ENCODE results near the gene GALNT2. TPM values are rescaled to one million over a fixed set of nuclear protein-coding genes. Genes with fewer than 3 reads are reported as not detected.

Gene GALNT2
- total and polyA plus RNA-seq, 10 of the 15 experiments (the other 5 are each of a cell fraction or from before 2014, with no cell fraction given): 0.52 to 27.7 (median 16.3) TPM

DNA sequence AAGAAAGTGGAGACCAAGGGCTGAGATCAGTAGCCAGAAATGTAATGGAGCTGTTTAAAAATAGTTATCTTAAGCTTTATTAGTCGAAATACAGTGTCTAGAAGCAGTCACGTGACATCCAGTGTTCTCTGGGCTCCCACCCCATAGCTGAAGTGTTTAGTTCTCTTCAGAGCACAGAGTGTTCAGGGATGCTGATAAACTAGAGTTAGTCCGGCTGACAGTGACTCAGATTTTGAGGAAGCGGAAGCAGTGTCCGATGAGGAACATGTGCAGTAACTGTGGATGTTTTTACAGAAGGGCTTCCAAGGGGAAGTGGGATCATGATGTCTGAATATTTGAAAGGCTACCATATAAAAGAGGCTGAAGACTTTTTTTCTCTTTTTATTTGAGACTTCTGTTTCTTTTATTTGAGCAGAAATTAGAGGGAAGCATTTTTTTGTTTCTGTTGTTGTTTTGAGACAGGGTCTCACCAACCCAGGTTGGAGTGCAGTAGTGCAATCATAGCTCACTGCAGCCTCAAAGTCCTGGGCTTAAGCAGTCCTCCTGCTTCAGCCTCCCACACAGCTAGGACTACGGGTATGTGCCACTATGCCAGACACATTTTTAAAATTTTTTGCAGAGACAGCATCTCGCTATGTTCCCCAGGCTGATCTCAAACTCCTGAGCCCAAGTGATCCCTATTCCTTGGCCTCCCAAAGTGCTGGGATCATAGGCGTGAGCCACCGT is 124.2 kb downstream of the GALNT2 start:
- ChIA-PET RAD21 (ENCODE audit: unreplicated experiment) (no interaction called here), SMC1A (ENCODE audit: uncharacterized antibody, unreplicated experiment) (interaction anchor here (1.2 to 1.7 kb wide), 2 partner anchors 12 to 21 kb away, joined by 4 read pairs; no protein-coding TSS in a partner anchor), POLR2A (no interaction called here), CTCF (interaction anchor here (1.2 kb wide), 1 partner anchor 11 kb away, joined by 5 read pairs; no protein-coding TSS in a partner anchor)
- WGBS (ENCODE audit: insufficient coverage, insufficient replicate concordance, low lambda C conversion rate, missing lambda C conversion rate): 86% methylated on average over 9 of the region's 9 CpGs
- in situ Hi-C loops (cut with MboI) (no loop called here), intact Hi-C loops (cut with micrococcal nuclease; ENCODE audit: unreplicated experiment) (no loop called here)
- Histone ChIP-seq H3K4me2 (ENCODE audit: control insufficient read depth, insufficient read depth) (no peak overlapping the region), H3K9ac (ENCODE audit: control insufficient read depth, insufficient read depth, low read length) (no peak overlapping the region), H3K36me3 (ENCODE audit: control insufficient read depth in 2 of 2, insufficient read depth in 2 of 2, low read length in 1 of 2) (peaks cover 2 to 3% of the 10 kb centered on the region in 2 experiments; a peak in 2 of 4 replicates), H3K27me3 (replicated peaks in 1 of 2; ENCODE audit: control insufficient read depth in 2 of 2, insufficient read depth in 2 of 2, low read length in 1 of 2) (no peaks in the 10 kb centered on the region), H4K20me1 (ENCODE audit: control insufficient read depth, insufficient read depth) (no peaks in the 10 kb centered on the region), H3K79me2 (ENCODE audit: control insufficient read depth, insufficient read depth, low read length) (no peaks in the 10 kb centered on the region), H3K4me1 (ENCODE audit: control insufficient read depth, insufficient read depth, low read length) (no peaks in the 10 kb centered on the region), H2AFZ (ENCODE audit: control insufficient read depth, low read depth, low read length) (no peak overlapping the region), H3K27ac (ENCODE audit: control insufficient read depth, insufficient read depth) (no peak overlapping the region), H3K9me3 (replicated peaks; ENCODE audit: control insufficient read depth, insufficient read depth, low read length) (no peaks in the 10 kb centered on the region), H3K4me3 (no peak overlapping the region)
- no peak for FAIRE-seq
- DNase-seq (ENCODE audit: low read depth, low spot score): no peak
- no peak for ATAC-seq
- no TSS peak for BruUV-seq (replicated peaks)
- no peak for TF ChIP-seq MTA2 (IDR thresholded peaks at IDR 0.05; ENCODE audit: low read depth)
- TF ChIP-seq RAD51 (IDR thresholded peaks at IDR 0.05): peak; percentile 87
- no peak for TF ChIP-seq ATF7 (IDR thresholded peaks at IDR 0.05; ENCODE audit: low read depth)
- TF ChIP-seq MTA3 (IDR thresholded peaks at IDR 0.05; ENCODE audit: borderline replicate concordance, low read length): no peak
- peak in 1 of 2 experiments; percentile 48; a peak in 2 of 4 replicates for TF ChIP-seq BHLHE40 (IDR thresholded peaks at IDR 0.05; ENCODE audit: borderline replicate concordance in 1 of 2, low read depth in 2 of 2, low read length in 1 of 2)
- no peak for TF ChIP-seq SUZ12 (IDR thresholded peaks at IDR 0.05; ENCODE audit: unreplicated experiment)
- peak; percentile 16 for TF ChIP-seq USF1 (IDR thresholded peaks at IDR 0.05; ENCODE audit: borderline replicate concordance, extremely low read length, insufficient read depth, low read depth, low read length)
- TF ChIP-seq SP1 (IDR thresholded peaks at IDR 0.05; ENCODE audit: low read depth, low read length): no peak
- TF ChIP-seq, protein P1, sequence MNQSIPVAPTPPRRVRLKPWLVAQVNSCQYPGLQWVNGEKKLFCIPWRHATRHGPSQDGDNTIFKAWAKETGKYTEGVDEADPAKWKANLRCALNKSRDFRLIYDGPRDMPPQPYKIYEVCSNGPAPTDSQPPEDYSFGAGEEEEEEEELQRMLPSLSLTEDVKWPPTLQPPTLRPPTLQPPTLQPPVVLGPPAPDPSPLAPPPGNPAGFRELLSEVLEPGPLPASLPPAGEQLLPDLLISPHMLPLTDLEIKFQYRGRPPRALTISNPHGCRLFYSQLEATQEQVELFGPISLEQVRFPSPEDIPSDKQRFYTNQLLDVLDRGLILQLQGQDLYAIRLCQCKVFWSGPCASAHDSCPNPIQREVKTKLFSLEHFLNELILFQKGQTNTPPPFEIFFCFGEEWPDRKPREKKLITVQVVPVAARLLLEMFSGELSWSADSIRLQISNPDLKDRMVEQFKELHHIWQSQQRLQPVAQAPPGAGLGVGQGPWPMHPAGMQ (IDR thresholded peaks at IDR 0.05; ENCODE audit: borderline replicate concordance): no peak
- no peak for TF ChIP-seq MAX (IDR thresholded peaks at IDR 0.05; ENCODE audit: low read depth, low read length)
- TF ChIP-seq ZZZ3 (IDR thresholded peaks at IDR 0.05; ENCODE audit: control insufficient read depth, insufficient read length, low read depth): no peak
- TF ChIP-seq MEF2B (IDR thresholded peaks at IDR 0.05; ENCODE audit: partially characterized antibody, poor library complexity, severe bottlenecking): no peak
- no peak for TF ChIP-seq TCF7 (IDR thresholded peaks at IDR 0.05; ENCODE audit: borderline replicate concordance)
- TF ChIP-seq PAX5 (IDR thresholded peaks at IDR 0.05; ENCODE audit: borderline replicate concordance, low read depth, low read length): no peak
- TF ChIP-seq EGR1 (IDR thresholded peaks at IDR 0.05; ENCODE audit: borderline replicate concordance in 1 of 2, low read depth in 2 of 2, low read length in 2 of 2): no peak
- TF ChIP-seq SRF (IDR thresholded peaks at IDR 0.05; ENCODE audit: low read depth in 2 of 2, low read length in 2 of 2): no peak
- no peak for TF ChIP-seq ZNF622 (IDR thresholded peaks at IDR 0.05)
- no peak for TF ChIP-seq CTCF (IDR thresholded peaks at IDR 0.05 in 2 of 3, conservative IDR thresholded peaks at IDR 0.05 in 1 of 3; ENCODE audit: control insufficient read depth in 2 of 3, extremely low read depth in 1 of 3, insufficient read depth in 1 of 3, low read depth in 3 of 3, low read length in 3 of 3)
- TF ChIP-seq HDGF (IDR thresholded peaks at IDR 0.05): no peak
